ENCODE data around the gene ARNT2. TPM values are rescaled to one million over a fixed set of nuclear protein-coding genes. Genes with fewer than 3 reads are reported as not detected.
"Not testable (repeated sequence)": the region's sequence is repeated elsewhere in the genome, so short reads cannot be mapped to it uniquely, and the experiment has no call there.

ARNT2 gene
- total and polyA plus RNA-seq, 2 of the 13 experiments (the other 11 are each of a cell fraction or from before 2014, with no cell fraction given) = 0.69 to 1.7 TPM

DNA sequence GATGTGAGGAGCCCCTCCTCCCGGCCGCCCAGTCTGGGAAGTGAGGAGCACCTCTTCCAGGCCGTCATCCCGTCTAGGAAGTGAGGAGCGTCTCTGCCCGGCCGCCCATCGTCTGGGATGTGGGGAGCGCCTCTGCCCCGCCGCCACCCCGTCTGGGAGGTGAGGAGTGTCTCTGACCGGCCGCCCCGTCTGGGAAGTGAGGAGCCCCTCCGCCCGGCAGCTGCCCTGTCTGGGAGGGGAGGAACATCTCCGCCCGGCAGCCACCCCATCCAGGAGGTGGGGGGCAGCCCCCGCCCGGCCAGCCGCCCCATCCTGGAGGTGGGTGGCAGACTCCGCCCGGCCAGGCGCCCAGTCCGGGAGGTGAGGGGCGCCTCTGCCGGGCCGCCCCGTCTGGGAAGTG, 243.2 kb downstream of the ARNT2 start:
- FAIRE-seq; H2AFZ ChIP-seq (ENCODE audit: low read length); BruUV-seq (replicated peaks): not testable (repeated sequence)

More for the DNA sequence above, 243.2 kb downstream of the ARNT2 start:
- DNase-seq (ENCODE audit: low spot score); H3K36me3 ChIP-seq (replicated peaks in 1 of 2; ENCODE audit: control insufficient read depth in 1 of 2, insufficient read depth in 2 of 2, low read length in 2 of 2); H3K4me1 ChIP-seq (ENCODE audit: insufficient read depth, low read length); POLR2A ChIA-PET; CTCF ChIA-PET (ENCODE audit: low intra/inter-chr PET ratio, low total read pairs); H3K9ac ChIP-seq (ENCODE audit: insufficient read depth, low read depth, low read length); H3K9me3 ChIP-seq (ENCODE audit: low read length); H3K27ac ChIP-seq (ENCODE audit: extremely low read length, insufficient read depth, low read length); in situ Hi-C loops (cut with HindIII; ENCODE audit: extremely low pct_ligation_motif_present, low pct_unique_long_range_greater_than_20kb); H3K4me3 ChIP-seq (replicated peaks in 1 of 3; ENCODE audit: insufficient read depth in 1 of 3, low read depth in 2 of 3, low read length in 3 of 3); ATAC-seq; H3K4me2 ChIP-seq (ENCODE audit: low read depth, low read length); intact Hi-C loops (cut with micrococcal nuclease; ENCODE audit: unreplicated experiment); H3K27me3 ChIP-seq (ENCODE audit: control insufficient read depth in 1 of 2, insufficient read depth in 2 of 2, low read length in 2 of 2); H3K79me2 ChIP-seq (ENCODE audit: insufficient read depth, low read length); H4K20me1 ChIP-seq (ENCODE audit: insufficient read depth, low read length): not testable (repeated sequence)
- WGBS (ENCODE audit: low lambda C conversion rate) = 89% methylated on average over 16 of the region's 30 CpGs

Small RNA genes within 50 kb of the gene (microRNA-seq; reads per million reads assigned to microRNA genes)
- not detected for gene MIR5572

Other genes with a start within 250 kb of the ARNT2 start
- 2.1 and 2.5 TPM in 2 replicates for gene CTXND1, start 152.2 kb upstream of the ARNT2 start, total RNA-seq (2016; rRNA removed; fragmentation: Illumina TruSeq; extraction: Trizol)
- 0.91 and 1.2 TPM in 2 replicates for gene CTXND1, start 152.2 kb upstream of the ARNT2 start, polyA plus RNA-seq (2011; rRNA removed)

All from HepG2 (cell line).